KOPT-K1 (cell line): Measurements from ENCODE around the gene ITM2C.

Experiments
- H3K27ac ChIP-seq: fragments of 200-600 bp; sonication (generic); 2 replicates; pipeline ENCODE4 v1.5.1; 2016; ENCODE audit warnings: antibody characterized with exemption, mild to moderate bottlenecking, low read depth, low read length; ENCODE audit not compliant: poor library complexity, severe bottlenecking
- H3K36me3 ChIP-seq: fragments of 200-600 bp; sonication (generic); 2 replicates; pipeline ENCODE4 v1.5.1; 2017; ENCODE audit warnings: antibody characterized with exemption, mild to moderate bottlenecking, low read length, moderate library complexity; ENCODE audit not compliant: insufficient read depth
- H3K9me3 ChIP-seq: fragments of 200-600 bp; sonication (generic); 2 replicates; pipeline ENCODE4 v1.5.1; 2017; ENCODE audit warnings: antibody characterized with exemption, low read length, mild to moderate bottlenecking; ENCODE audit not compliant: insufficient read depth, poor library complexity, severe bottlenecking

ITM2C gene

DNA sequence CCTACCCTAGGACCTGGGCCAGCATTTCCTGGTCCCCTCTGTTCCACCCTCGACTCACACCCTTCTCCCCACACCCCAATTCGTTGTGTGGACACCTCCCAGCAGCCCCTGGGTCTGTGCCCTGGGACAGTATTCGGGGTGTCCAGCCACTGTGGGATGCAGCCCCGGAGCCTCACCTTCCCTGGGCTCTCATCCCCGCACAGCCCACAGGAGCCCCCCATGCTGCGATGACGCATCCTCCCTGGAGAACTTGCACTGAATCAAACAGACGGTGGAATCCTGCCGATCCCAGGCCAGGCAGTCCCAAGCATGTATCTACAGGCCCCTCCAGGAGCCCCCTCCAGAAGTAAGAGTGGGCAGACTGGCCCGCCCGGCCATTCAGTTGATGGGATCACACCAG, 9.7 kb downstream of the ITM2C start:
- Histone ChIP-seq H3K36me3 (peaks cover 39% of the 10 kb centered on the region), H3K9me3 (no peaks in the 10 kb centered on the region), H3K27ac (no peak overlapping the region)

DNA sequence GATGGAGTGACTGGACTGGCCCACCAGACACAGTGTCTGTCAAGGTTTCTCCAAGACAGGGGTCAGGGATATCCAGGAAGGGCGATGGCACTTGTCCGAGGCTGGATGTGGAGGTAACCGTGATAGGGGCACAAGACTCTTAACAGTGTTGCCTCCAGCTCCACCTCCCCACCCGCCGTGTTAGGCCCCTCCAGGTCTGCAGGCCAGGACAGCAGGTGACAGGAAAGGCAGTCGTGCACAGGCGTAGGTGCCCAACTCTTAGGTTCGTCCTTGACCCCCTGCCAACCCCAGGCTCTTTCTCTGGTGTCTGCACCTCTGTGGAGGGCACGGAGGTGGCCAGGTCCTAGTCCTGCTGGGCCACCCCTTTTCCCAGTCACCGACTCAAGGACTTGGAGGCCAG, 10.1 kb downstream of the ITM2C start:
- H3K9me3 ChIP-seq, result no peaks in the 10 kb centered on the region

DNA sequence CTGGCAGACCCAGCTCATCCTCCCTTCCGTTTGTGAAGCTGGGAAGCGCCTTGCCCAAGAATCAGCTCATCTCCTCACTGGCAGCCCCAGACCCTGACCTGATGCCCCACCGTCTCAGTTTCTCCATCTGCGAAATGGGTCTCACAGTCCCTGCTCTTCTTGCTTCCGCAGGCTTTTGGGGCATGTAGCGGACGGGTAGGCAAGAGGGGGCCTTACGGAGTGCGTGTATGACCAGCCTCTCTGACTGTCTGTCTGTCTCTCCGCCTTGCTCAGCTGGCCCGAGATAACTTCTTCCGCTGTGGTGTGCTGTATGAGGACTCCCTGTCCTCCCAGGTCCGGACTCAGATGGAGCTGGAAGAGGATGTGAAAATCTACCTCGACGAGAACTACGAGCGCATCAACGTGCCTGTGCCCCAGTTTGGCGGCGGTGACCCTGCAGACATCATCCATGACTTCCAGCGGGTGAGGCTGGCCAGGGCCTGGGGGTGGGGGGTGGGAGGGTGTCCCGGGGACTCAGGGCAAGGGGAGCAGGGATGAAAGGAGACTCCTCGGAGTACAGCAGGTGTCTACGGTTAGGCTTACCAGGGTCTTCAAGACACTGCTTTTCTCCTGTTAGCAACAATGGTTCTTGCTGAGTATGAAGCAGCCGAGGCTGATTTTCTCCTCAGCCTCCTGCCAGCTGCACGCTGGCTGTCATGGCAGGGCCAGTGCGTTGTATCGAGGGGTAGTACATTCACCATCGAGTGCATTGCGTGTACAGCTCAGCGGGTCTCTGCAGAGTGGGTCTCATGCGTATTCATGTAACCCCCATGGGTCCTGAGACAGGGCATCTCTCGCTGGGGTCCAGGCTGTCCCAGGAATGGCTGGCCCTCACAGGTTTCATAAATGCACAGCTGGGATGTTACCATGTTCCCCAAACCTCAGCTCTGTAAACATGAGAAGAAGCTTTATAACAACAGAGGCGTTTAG, 10.9 kb downstream of the ITM2C start:
- Histone ChIP-seq H3K9me3 (no peaks in the 10 kb centered on the region), H3K36me3 (peaks cover 46% of the 10 kb centered on the region)

More for the DNA sequence above, 10.1 kb downstream of the ITM2C start:
- Histone ChIP-seq H3K36me3 (peaks cover 43% of the 10 kb centered on the region), H3K27ac (no peak overlapping the region)

DNA sequence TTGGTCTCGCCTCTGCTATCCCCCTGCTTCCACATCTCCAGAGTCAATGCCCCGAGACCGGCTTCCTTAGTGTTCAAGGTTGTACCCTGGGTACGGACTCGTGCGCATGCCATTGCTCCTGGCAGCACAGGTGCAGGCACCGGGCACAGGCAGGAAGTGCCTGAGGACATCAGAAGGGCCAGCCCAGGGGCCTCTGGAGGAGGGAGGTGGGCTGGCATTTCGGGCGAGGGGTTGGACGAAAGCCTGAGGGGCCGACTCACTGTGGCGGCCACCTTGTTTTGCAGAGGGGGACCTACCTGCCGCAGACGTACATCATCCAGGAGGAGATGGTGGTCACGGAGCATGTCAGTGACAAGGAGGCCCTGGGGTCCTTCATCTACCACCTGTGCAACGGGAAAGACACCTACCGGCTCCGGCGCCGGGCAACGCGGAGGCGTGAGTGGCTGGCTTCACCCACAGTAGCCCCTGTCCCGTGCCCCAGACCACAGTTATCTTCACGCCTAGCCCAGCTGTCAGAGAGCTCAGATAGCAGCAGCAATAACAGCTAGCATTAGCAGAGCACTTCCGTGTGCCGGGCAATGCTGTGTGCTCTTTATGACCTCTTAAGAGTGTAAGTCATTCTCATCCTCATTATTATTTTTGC, 12.5 kb downstream of the ITM2C start:
- Histone ChIP-seq H3K27ac (peak overlapping the region; percentile 80), H3K36me3 (peaks cover 46% of the 10 kb centered on the region)

More for the DNA sequence above, 10.9 kb downstream of the ITM2C start:
- H3K27ac ChIP-seq, result no peak overlapping the region

DNA sequence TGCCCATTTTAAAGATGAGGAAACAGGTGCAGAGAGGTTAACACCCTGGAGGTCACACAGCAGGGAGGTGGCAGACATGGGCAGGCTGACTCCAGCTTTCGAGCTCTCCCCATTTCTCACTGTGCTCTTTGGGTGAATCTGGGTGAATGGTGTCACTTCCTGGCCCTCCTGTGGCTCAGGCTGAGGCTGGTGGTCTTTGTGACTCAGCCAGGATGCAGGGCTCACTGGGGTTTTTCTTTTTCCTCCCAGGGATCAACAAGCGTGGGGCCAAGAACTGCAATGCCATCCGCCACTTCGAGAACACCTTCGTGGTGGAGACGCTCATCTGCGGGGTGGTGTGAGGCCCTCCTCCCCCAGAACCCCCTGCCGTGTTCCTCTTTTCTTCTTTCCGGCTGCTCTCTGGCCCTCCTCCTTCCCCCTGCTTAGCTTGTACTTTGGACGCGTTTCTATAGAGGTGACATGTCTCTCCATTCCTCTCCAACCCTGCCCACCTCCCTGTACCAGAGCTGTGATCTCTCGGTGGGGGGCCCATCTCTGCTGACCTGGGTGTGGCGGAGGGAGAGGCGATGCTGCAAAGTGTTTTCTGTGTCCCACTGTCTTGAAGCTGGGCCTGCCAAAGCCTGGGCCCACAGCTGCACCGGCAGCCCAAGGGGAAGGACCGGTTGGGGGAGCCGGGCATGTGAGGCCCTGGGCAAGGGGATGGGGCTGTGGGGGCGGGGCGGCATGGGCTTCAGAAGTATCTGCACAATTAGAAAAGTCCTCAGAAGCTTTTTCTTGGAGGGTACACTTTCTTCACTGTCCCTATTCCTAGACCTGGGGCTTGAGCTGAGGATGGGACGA, 13.2 kb downstream of the ITM2C start:
- H3K27ac ChIP-seq, result peak overlapping the region; percentile 80
- peaks cover 46% of the 10 kb centered on the region for H3K36me3 ChIP-seq
- no peaks in the 10 kb centered on the region for H3K9me3 ChIP-seq

More for the DNA sequence above, 12.5 kb downstream of the ITM2C start:
- H3K9me3 ChIP-seq, result no peaks in the 10 kb centered on the region

DNA sequence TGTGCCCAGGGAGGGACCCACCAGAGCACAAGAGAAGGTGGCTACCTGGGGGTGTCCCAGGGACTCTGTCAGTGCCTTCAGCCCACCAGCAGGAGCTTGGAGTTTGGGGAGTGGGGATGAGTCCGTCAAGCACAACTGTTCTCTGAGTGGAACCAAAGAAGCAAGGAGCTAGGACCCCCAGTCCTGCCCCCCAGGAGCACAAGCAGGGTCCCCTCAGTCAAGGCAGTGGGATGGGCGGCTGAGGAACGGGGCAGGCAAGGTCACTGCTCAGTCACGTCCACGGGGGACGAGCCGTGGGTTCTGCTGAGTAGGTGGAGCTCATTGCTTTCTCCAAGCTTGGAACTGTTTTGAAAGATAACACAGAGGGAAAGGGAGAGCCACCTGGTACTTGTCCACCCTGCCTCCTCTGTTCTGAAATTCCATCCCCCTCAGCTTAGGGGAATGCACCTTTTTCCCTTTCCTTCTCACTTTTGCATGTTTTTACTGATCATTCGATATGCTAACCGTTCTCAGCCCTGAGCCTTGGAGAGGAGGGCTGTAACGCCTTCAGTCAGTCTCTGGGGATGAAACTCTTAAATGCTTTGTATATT, 14.0 kb downstream of the ITM2C start:
- H3K27ac ChIP-seq, result peak overlapping the region; percentile 80
- no peaks in the 10 kb centered on the region for H3K9me3 ChIP-seq
- peaks cover 39% of the 10 kb centered on the region for H3K36me3 ChIP-seq

DNA sequence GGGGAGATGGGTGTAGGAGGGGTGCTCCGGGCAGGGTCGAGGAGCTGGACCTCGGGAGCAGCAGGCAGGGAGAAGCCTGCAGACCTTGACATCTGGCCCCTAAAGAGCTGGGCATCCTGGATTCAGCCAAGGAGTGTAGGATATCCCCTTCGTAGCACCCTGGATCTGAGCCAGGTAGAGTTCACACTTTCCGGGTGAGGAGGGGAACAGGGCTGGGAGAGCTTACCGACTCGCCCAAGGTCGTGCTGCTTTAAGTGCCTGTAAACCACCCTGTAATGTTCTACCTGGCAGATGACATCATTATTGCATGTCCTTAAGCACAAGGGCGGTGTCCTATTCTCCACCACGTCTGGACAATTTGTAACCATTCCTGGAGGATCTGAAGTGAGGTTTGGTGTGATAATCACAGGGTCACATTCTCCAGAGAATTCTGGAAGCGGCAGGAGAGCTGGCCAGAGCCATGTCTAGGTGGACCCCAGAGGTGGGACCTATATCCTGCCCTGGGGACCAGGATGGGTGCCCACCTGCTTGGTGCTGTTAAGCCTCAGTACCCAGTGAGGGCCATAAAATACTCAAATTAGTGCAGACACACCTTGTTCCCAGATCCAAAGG, 14.6 kb downstream of the ITM2C start:
- Histone ChIP-seq H3K27ac (peak overlapping the region; percentile 80), H3K36me3 (peaks cover 38% of the 10 kb centered on the region), H3K9me3 (no peaks in the 10 kb centered on the region)

DNA sequence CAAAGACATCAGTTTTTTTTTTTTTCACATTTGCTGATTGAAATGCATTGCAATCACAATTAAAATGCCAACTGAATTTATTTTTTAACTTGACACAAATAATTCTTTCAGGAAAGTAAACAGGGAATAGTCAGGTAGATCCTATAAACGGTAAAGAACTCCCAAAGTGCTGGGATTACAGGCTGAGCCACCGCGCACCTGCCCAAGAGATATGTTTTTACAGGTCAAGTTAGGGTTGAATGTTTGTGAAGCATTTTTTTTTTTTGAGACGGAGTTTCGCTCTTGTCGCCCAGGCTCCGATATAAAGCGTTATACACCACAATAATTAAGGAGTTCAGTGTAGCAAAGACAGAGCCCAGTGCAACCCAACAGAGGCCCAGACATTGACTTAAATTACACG, 15.1 kb downstream of the ITM2C start:
- Histone ChIP-seq H3K27ac (no peak overlapping the region), H3K36me3 (peaks cover 35% of the 10 kb centered on the region)

DNA sequence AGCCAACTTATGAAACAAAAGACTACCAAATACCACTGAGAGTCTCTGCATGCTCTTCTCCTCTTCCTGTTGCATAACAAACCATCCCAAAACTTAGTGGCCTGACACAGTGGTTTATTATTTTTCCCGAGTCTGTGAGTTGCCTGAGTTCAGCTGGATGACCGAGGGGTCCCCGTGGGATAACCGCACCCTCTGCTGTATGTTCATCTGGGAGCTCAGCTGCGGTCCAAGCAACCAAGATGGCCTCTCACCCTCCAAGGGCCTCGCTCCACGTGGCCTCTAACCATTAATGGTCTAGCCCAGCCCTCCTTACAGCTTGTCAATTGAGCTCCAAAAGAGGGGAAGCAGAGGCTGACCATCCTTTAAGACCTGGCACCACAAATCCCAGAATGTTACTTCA, 17.1 kb downstream of the ITM2C start:
- Histone ChIP-seq H3K27ac (no peak overlapping the region), H3K9me3 (no peaks in the 10 kb centered on the region), H3K36me3 (peaks cover 18% of the 10 kb centered on the region)

More for the DNA sequence above, 15.1 kb downstream of the ITM2C start:
- H3K9me3 ChIP-seq, result no peaks in the 10 kb centered on the region

DNA sequence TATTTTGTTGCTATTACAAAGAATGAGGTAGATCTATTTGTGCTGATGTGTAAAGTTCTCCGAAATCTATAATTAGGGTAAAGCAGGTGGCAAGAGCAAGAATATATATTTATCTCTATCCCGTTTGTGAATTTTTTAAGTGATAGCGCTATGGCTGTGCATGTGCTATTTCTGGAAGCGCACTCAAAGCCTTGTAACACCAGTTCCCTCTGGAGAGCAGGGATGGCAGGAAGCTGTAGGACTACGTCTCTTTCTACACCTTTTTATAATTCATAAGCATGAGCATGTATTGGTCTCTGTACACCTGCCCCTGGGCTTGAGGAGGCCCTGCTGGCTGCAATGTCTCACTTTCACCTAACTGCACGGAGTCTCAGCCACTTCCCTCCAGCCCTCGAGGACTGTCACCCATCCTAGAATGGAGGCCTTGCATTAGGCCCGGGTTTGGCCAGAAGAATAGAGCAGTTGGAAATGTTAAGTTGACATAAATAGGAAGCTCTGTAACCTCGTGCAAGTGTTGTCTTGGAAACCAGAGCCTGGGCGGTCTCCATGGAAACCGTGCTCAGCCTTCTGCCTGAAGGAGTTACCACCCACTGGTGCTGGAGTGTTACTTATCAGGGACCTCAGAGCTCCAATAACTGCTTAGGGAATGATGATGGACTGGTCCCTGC, 20.9 kb downstream of the ITM2C start:
- Histone ChIP-seq H3K9me3 (no peaks in the 10 kb centered on the region), H3K36me3 (no peaks in the 10 kb centered on the region), H3K27ac (no peak overlapping the region)

DNA sequence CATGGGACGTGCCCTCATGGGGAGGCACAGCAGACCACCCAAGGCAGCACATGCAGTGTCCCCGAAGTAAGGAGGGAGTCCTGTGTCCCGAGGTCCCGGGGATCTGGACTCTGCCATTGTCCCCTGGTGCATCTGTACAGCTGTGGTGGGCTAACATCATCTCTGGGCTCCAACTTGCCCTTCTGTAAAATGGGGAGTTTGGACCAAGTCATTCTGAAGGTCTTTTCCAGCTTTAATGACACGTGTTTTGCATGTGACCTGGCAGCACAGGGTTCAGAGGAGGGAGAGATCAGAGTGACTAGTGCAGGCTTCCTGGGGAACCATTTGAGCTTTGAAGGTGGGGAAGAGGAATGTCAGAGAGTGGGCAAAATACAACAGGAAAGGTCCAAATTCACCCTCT, 21.5 kb downstream of the ITM2C start:
- Histone ChIP-seq H3K36me3 (no peaks in the 10 kb centered on the region), H3K9me3 (no peaks in the 10 kb centered on the region), H3K27ac (no peak overlapping the region)

DNA sequence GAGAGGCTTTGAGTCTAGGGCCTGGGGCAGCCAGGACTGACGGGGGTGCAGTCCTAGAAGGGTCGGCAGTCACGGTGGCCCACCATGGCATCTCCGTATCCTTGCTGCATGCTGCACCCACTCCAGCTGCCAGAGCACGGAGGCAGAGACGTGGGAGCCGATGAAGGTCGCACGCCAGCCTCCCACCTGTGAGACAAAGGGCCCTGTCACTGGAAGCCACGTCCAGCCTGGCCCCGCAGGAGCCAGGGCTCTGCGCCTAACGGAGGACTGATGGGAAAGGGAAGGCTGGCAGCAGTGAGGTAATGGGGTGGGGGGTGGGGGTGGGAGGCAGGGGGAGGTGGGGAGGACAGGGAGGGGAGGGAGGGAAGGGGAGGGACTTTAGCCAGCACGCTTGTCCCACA, 21.9 kb downstream of the ITM2C start:
- Histone ChIP-seq H3K36me3 (no peaks in the 10 kb centered on the region), H3K9me3 (no peaks in the 10 kb centered on the region), H3K27ac (no peak overlapping the region)

DNA sequence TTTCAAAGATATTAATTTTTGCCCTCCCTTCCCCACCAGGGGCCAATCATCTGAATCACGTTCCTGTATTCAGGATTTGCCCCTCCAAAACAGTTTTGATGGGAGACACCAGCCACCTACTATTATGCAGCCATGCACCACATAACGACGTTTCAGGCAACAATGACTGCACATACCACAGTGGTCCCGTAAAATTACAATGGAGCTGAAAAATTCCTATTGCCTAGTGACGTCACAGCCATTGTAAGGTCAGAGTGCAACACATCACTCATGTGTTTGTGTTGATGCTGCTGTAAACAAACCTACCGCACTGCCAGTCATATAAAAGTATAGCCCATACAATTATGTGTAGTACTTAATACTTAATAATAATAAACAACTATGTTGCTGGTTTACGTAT, 22.6 kb downstream of the ITM2C start:
- Histone ChIP-seq H3K27ac (no peak overlapping the region), H3K9me3 (no peaks in the 10 kb centered on the region), H3K36me3 (no peaks in the 10 kb centered on the region)
